ENCODE data around the gene PITPNC1. TPM values are rescaled to one million over a fixed set of nuclear protein-coding genes. Genes with fewer than 3 reads are reported as not detected.
"Not testable (repeated sequence)": the region's sequence is repeated elsewhere in the genome, so short reads cannot be mapped to it uniquely, and the experiment has no call there.

PITPNC1 gene
- total RNA-seq, 1 experiment from 2014 or later: 10.4 TPM

- no peak for DNase-seq (ENCODE audit: low read depth)
These were observed 270.4 kb downstream of the PITPNC1 start for GRCh38 chr17:67647482-67647881.

- DNase-seq (ENCODE audit: low read depth): no peak
These were observed 271.2 kb downstream of the PITPNC1 start for GRCh38 chr17:67648032-67648905.

- DNase-seq (ENCODE audit: low read depth): not testable (repeated sequence)
These were observed 271.8 kb downstream of the PITPNC1 start for GRCh38 chr17:67648906-67649295.

GRCh38 chr17:67649891-67650290 is 272.8 kb downstream of the PITPNC1 start:
- DNase-seq (ENCODE audit: low read depth): no peak

- DNase-seq (ENCODE audit: low read depth): not testable (repeated sequence)
These were observed 274.1 kb downstream of the PITPNC1 start for GRCh38 chr17:67651218-67651579.

- DNase-seq (ENCODE audit: low read depth): no peak
These were observed 275.4 kb downstream of the PITPNC1 start for GRCh38 chr17:67652433-67652832.

- DNase-seq (ENCODE audit: low read depth): no peak
These were observed 278.5 kb downstream of the PITPNC1 start for GRCh38 chr17:67655478-67656148.

GRCh38 chr17:67656494-67657203 is 279.6 kb downstream of the PITPNC1 start:
- DNase-seq (ENCODE audit: low read depth): no peak

GRCh38 chr17:67657596-67657995 is 280.5 kb downstream of the PITPNC1 start:
- no peak for DNase-seq (ENCODE audit: low read depth)

GRCh38 chr17:67658265-67658664 is 281.2 kb downstream of the PITPNC1 start:
- no peak for DNase-seq (ENCODE audit: low read depth)

- DNase-seq (ENCODE audit: low read depth): peak; percentile 12
These were observed 281.9 kb downstream of the PITPNC1 start for GRCh38 chr17:67659028-67659427.

- no peak for DNase-seq (ENCODE audit: low read depth)
These were observed 285.6 kb downstream of the PITPNC1 start for GRCh38 chr17:67662712-67663111.

GRCh38 chr17:67663457-67663856 is 286.4 kb downstream of the PITPNC1 start:
- no peak for DNase-seq (ENCODE audit: low read depth)

- DNase-seq (ENCODE audit: low read depth): no peak
These were observed 288.9 kb downstream of the PITPNC1 start for GRCh38 chr17:67666028-67666427.

- no peak for DNase-seq (ENCODE audit: low read depth)
These were observed 289.6 kb downstream of the PITPNC1 start for GRCh38 chr17:67666710-67667109.

- no peak for DNase-seq (ENCODE audit: low read depth)
These were observed 294.4 kb downstream of the PITPNC1 start for GRCh38 chr17:67671493-67671892.

GRCh38 chr17:67672592-67673335 is 295.7 kb downstream of the PITPNC1 start:
- DNase-seq (ENCODE audit: low read depth): no peak

- DNase-seq (ENCODE audit: low read depth): no peak
These were observed 298.4 kb downstream of the PITPNC1 start for GRCh38 chr17:67675481-67675880.

- no peak for DNase-seq (ENCODE audit: low read depth)
These were observed 299.2 kb downstream of the PITPNC1 start for GRCh38 chr17:67676305-67676704.

GRCh38 chr17:67678414-67678813 is 301.3 kb downstream of the PITPNC1 start:
- no peak for DNase-seq (ENCODE audit: low read depth)

GRCh38 chr17:67679225-67679624 is 302.1 kb downstream of the PITPNC1 start:
- DNase-seq (ENCODE audit: low read depth): no peak

GRCh38 chr17:67679721-67680120 is 302.6 kb downstream of the PITPNC1 start:
- no peak for DNase-seq (ENCODE audit: low read depth)
